OCI-LY1 (cell line): ENCODE data around the gene SLC5A5.
"Not testable (repeated sequence)": the region's sequence is repeated elsewhere in the genome, so short reads cannot be mapped to it uniquely, and the experiment has no call there.

Experiments
- H2AFZ ChIP-seq: fragments of 200-600 bp; sonication (generic), shearing (Covaris generic); 2 replicates; pipeline ENCODE4 v1.6.0; 2014; ENCODE audit warnings: antibody characterized with exemption, mild to moderate bottlenecking, low read length
- H3F3A ChIP-seq: fragments of 200-600 bp; sonication (generic), shearing (Covaris generic); 2 replicates; pipeline ENCODE4 v1.6.0; 2014; ENCODE audit warnings: mild to moderate bottlenecking, antibody characterized with exemption, low read length, moderate library complexity; ENCODE audit not compliant: insufficient read depth
- H3K27ac ChIP-seq: fragments of 200-600 bp; sonication (generic); 2 replicates; pipeline ENCODE4 v1.5.1; 2014; ENCODE audit warnings: low read length, mixed run types, mild to moderate bottlenecking, low read depth; ENCODE audit not compliant: poor library complexity, severe bottlenecking
- H3K27me3 ChIP-seq: fragments of 200-600 bp; sonication (generic); 2 replicates; pipeline ENCODE4 v1.6.0; 2014; ENCODE audit warnings: antibody characterized with exemption, mild to moderate bottlenecking, low read length, moderate library complexity; ENCODE audit not compliant: insufficient read depth
- H3K36me3 ChIP-seq: fragments of 200-600 bp; sonication (generic); 2 replicates; pipeline ENCODE4 v1.6.1; 2014; ENCODE audit warnings: mild to moderate bottlenecking, antibody characterized with exemption, low read length, moderate library complexity, mixed read lengths; ENCODE audit not compliant: insufficient read depth
- H3K4me1 ChIP-seq: fragments of 200-600 bp; sonication (generic); 2 replicates; pipeline ENCODE4 v1.5.1; 2014; ENCODE audit warnings: mild to moderate bottlenecking, low read length, moderate library complexity; ENCODE audit not compliant: insufficient read depth, severe bottlenecking
- H3K4me2 ChIP-seq: fragments of 200-600 bp; sonication (generic), shearing (Covaris generic); 2 replicates; pipeline ENCODE4 v1.6.1; 2014; ENCODE audit warnings: low read length
- H3K4me3 ChIP-seq: fragments of 200-600 bp; sonication (generic); 2 replicates; pipeline ENCODE4 v1.5.1; 2014; ENCODE audit warnings: low read length, low read depth, mild to moderate bottlenecking, mixed read lengths; ENCODE audit not compliant: poor library complexity, severe bottlenecking
- H3K79me2 ChIP-seq: fragments of 200-600 bp; shearing (Covaris generic); 2 replicates; pipeline ENCODE4 v1.6.1; 2016; ENCODE audit warnings: mixed run types, low read length, mixed read lengths; ENCODE audit not compliant: insufficient read depth
- H3K9ac ChIP-seq: fragments of 200-600 bp; sonication (generic), shearing (Covaris generic); 2 replicates; pipeline ENCODE4 v1.6.1; 2014; ENCODE audit warnings: mild to moderate bottlenecking, low read length, mixed read lengths
- H3K9me2 ChIP-seq: fragments of 200-600 bp; sonication (generic), shearing (Covaris generic); 2 replicates; pipeline ENCODE4 v1.6.1; 2014; ENCODE audit warnings: low read depth, mild to moderate bottlenecking, low read length, mixed read lengths
- H3K9me3 ChIP-seq: fragments of 200-600 bp; shearing (Covaris generic); 2 replicates; pipeline ENCODE4 v1.6.1; 2014; ENCODE audit warnings: low read length, mixed read lengths
- H4K20me1 ChIP-seq: fragments of 200-600 bp; sonication (generic), shearing (Covaris generic); 2 replicates; pipeline ENCODE4 v1.6.0; 2016; ENCODE audit warnings: mild to moderate bottlenecking, low read length; ENCODE audit not compliant: insufficient read depth
- EZH2 ChIP-seq: fragments of 200-600 bp; sonication (generic), shearing (Covaris generic); IDR thresholded peaks from 2 replicates; pipeline ENCODE4 v1.8.0; 2017; ENCODE audit warnings: borderline replicate concordance, mixed run types, mild to moderate bottlenecking, antibody characterized with exemption, low read length, moderate library complexity, mixed read lengths
- TF ChIP-seq, protein P1 (sequence below): fragments of 200-600 bp; sonication (generic), shearing (Covaris generic); IDR thresholded peaks from 2 replicates; pipeline ENCODE4 v1.5.1; 2017; ENCODE audit warnings: mild to moderate bottlenecking, antibody characterized with exemption, low read length, moderate library complexity, mixed read lengths

Gene SLC5A5

DNA sequence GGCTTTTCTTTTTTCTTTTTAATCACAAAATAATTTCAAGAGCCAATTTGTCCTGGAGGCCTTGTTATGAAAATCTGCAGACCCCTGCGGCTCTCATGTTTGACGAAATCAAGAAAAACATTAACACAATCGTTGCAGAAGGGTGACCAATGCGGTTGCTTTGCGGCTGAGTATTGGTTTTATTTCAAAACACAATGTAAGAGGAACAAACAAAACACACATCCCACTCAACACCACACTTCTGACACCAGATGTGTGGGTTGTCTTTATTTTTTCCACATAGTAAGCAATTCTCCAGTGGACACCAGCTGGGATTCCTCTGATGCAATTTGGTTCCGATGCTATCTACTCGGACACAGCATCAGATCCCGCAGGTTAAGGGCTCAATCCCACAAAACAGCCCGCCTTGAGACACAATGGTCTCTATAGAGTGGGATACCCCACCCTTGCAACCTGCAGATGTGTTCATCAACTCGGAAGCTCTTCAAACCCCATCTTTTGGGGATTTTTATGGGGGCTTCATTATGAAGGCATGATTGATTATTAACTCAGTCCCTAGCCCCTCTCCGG lies 39.1 kb downstream of the SLC5A5 start:
- Histone ChIP-seq H3K4me2 (no peak overlapping the region), H3F3A (no peaks in the 10 kb centered on the region), H3K9me2 (no peaks in the 10 kb centered on the region), H3K9ac (no peak overlapping the region), H3K27me3 (no peaks in the 10 kb centered on the region), H4K20me1 (no peaks in the 10 kb centered on the region), H3K9me3 (peaks cover 3% of the 10 kb centered on the region; the same call in 1 of the 2 replicates), H3K27ac (no peak overlapping the region), H2AFZ (no peak overlapping the region), H3K79me2 (no peaks in the 10 kb centered on the region), H3K36me3 (no peaks in the 10 kb centered on the region), H3K4me3 (no peak overlapping the region), H3K4me1 (no peaks in the 10 kb centered on the region)
- no peak for TF ChIP-seq EZH2
- TF ChIP-seq, protein P1, sequence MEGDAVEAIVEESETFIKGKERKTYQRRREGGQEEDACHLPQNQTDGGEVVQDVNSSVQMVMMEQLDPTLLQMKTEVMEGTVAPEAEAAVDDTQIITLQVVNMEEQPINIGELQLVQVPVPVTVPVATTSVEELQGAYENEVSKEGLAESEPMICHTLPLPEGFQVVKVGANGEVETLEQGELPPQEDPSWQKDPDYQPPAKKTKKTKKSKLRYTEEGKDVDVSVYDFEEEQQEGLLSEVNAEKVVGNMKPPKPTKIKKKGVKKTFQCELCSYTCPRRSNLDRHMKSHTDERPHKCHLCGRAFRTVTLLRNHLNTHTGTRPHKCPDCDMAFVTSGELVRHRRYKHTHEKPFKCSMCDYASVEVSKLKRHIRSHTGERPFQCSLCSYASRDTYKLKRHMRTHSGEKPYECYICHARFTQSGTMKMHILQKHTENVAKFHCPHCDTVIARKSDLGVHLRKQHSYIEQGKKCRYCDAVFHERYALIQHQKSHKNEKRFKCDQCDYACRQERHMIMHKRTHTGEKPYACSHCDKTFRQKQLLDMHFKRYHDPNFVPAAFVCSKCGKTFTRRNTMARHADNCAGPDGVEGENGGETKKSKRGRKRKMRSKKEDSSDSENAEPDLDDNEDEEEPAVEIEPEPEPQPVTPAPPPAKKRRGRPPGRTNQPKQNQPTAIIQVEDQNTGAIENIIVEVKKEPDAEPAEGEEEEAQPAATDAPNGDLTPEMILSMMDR = no peak

DNA sequence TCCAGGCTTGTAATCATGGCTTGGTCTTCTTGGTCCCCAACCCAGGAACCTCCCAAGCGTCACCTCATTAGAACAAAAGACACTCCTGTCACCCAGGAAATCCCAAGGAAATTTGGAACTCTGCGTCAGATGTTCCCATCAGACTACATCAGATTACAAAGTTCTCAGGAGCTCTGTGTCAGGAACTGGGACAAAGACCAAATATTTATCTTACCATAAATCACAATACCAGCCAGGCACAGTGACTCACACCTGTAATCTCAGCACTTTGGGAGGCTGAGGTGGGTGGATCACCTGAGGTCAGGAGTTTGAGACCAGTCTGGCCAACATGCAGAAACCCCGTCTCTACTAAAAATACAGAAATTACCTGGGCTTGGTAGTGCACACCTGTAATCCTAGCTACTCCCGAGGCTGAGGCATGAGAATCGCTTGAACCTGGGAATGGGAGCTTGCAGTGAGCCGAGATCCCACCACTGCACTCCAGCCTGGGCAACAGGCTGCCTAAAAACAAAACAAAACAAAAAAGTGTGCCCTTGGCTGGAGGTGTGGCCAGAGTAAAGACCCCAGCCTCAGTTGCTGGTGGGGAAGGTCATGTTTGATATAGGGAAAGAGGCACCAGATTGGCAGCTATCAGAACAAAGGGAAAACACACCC lies 44.3 kb downstream of the SLC5A5 start:
- Histone ChIP-seq H2AFZ (no peak overlapping the region), H3K9me2 (no peaks in the 10 kb centered on the region), H3K4me2 (no peak overlapping the region), H3K9me3 (no peaks in the 10 kb centered on the region), H3K9ac (no peak overlapping the region), H3F3A (no peaks in the 10 kb centered on the region), H3K79me2 (no peaks in the 10 kb centered on the region), H3K4me1 (no peaks in the 10 kb centered on the region), H3K36me3 (no peaks in the 10 kb centered on the region), H4K20me1 (no peaks in the 10 kb centered on the region), H3K4me3 (no peak overlapping the region), H3K27me3 (peaks cover 4% of the 10 kb centered on the region; the same call in 1 of the 2 replicates), H3K27ac (no peak overlapping the region)
- TF ChIP-seq, protein P1 = no peak
- no peak for TF ChIP-seq EZH2

DNA sequence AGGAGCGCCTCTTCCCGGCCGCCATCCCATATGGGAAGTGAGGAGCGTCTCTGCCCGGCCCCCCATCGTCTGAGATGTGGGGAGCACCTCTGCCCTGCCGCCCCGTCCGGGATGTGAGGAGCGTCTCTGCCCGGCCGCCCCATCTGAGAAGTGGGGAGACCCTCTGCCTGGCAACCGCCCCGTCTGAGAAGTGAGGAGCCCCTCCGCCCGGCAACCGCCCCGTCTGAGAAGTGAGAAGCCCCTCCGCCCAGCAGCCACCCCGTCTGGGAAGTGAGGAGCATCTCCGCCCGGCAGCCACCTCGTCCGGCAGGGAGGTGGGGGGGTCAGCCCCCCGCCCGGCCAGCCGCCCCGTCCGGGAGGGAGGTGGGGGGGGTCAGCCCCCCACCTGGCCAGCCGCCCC lies 46.4 kb downstream of the SLC5A5 start:
- H3K4me2 ChIP-seq, H2AFZ ChIP-seq, H3K4me1 ChIP-seq, H3K9me2 ChIP-seq, H3K9ac ChIP-seq, H3K27ac ChIP-seq, H4K20me1 ChIP-seq, H3K4me3 ChIP-seq, H3F3A ChIP-seq, H3K79me2 ChIP-seq, H3K36me3 ChIP-seq, H3K27me3 ChIP-seq, H3K9me3 ChIP-seq: not testable (repeated sequence)

DNA sequence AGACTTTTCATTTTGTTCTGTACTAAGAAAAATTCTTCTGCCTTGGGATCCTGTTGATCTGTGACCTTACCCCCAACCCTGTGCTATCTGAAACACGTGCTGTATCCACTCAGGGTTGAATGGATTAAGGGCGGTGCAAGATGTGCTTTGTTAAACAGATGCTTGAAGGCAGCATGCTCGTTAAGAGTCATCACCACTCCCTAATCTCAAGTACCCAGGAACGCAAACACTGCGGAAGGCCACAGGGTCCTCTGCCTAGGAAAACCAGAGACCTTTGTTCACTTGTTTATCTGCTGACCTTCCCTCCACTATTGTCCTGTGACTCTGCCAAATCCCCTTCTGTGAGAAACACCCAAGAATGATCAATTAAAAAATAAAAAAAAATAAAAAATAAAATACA lies 47.4 kb downstream of the SLC5A5 start:
- H3F3A ChIP-seq, H3K9me3 ChIP-seq, H3K9ac ChIP-seq, H3K4me3 ChIP-seq, H4K20me1 ChIP-seq, H2AFZ ChIP-seq, H3K36me3 ChIP-seq, H3K27ac ChIP-seq, H3K9me2 ChIP-seq, H3K27me3 ChIP-seq, H3K4me2 ChIP-seq, H3K4me1 ChIP-seq, H3K79me2 ChIP-seq: not testable (repeated sequence)
